KMS-11 (cell line): ENCODE results near the gene SNX30.

Source experiments
- H2AFZ ChIP-seq: fragments of 200-600 bp; sonication (generic); 2 replicates; pipeline ENCODE4 v1.6.1; 2016; ENCODE audit warnings: antibody characterized with exemption, mixed run types, low read depth
- H3K27ac ChIP-seq: fragments of 200-600 bp; sonication (generic); 2 replicates; pipeline ENCODE4 v1.6.1; 2016; ENCODE audit warnings: mild to moderate bottlenecking, mixed run types
- H3K27me3 ChIP-seq: fragments of 200-600 bp; sonication (generic); 2 replicates; pipeline ENCODE4 v1.6.1; 2017; ENCODE audit warnings: mild to moderate bottlenecking, low read depth, mixed run types, moderate library complexity; ENCODE audit not compliant: insufficient read depth
- H3K36me3 ChIP-seq: fragments of 200-600 bp; sonication (generic); 2 replicates; pipeline ENCODE4 v1.6.1; 2017; ENCODE audit warnings: mild to moderate bottlenecking, mixed run types; ENCODE audit not compliant: insufficient read depth
- H3K4me1 ChIP-seq: fragments of 200-600 bp; sonication (generic); 2 replicates; pipeline ENCODE4 v1.6.1; 2016; ENCODE audit warnings: mild to moderate bottlenecking, low read depth, mixed run types; ENCODE audit not compliant: poor library complexity, severe bottlenecking
- H3K4me2 ChIP-seq: fragments of 200-600 bp; sonication (generic); 2 replicates; pipeline ENCODE4 v1.7.0; 2016; ENCODE audit warnings: mild to moderate bottlenecking, mixed run types
- H3K4me3 ChIP-seq: fragments of 200-600 bp; sonication (generic); IDR thresholded peaks from 2 replicates; pipeline ENCODE4 v1.6.1; 2017; ENCODE audit warnings: low read depth, low read length, mixed read lengths; ENCODE audit not compliant: insufficient read depth
- H3K79me2 ChIP-seq: fragments of 200-600 bp; sonication (generic); 2 replicates; pipeline ENCODE4 v1.6.1; 2016; ENCODE audit warnings: low read depth, mixed run types; ENCODE audit not compliant: insufficient read depth
- H3K9ac ChIP-seq: fragments of 200-600 bp; sonication (generic); 2 replicates; pipeline ENCODE4 v1.6.1; 2016; ENCODE audit warnings: mild to moderate bottlenecking, mixed run types
- H4K20me1 ChIP-seq: fragments of 200-600 bp; sonication (generic); 2 replicates; pipeline ENCODE4 v1.6.1; 2016; ENCODE audit warnings: mild to moderate bottlenecking, mixed run types; ENCODE audit not compliant: insufficient read depth
- CTCF ChIP-seq: fragments of 200-600 bp; sonication (generic); conservative IDR thresholded peaks from 2 replicates; pipeline ENCODE4 v1.6.1; 2017; ENCODE audit warnings: low read depth, mild to moderate bottlenecking, antibody characterized with exemption, low read length, moderate library complexity, mixed read lengths

Gene SNX30

GRCh38 chr9:112784020-112784785 is 33.6 kb downstream of the SNX30 start:
- Histone ChIP-seq H3K4me2 (no peak overlapping the region; the same call in 1 of the 2 replicates), H3K9ac (no peak overlapping the region), H2AFZ (no peak overlapping the region), H3K79me2 (no peaks in the 10 kb centered on the region), H3K4me3 (no peak overlapping the region), H4K20me1 (no peaks in the 10 kb centered on the region), H3K27me3 (no peaks in the 10 kb centered on the region), H3K36me3 (no peaks in the 10 kb centered on the region), H3K27ac (no peak overlapping the region), H3K4me1 (peaks cover 12% of the 10 kb centered on the region)
- no peak for TF ChIP-seq CTCF

DNA sequence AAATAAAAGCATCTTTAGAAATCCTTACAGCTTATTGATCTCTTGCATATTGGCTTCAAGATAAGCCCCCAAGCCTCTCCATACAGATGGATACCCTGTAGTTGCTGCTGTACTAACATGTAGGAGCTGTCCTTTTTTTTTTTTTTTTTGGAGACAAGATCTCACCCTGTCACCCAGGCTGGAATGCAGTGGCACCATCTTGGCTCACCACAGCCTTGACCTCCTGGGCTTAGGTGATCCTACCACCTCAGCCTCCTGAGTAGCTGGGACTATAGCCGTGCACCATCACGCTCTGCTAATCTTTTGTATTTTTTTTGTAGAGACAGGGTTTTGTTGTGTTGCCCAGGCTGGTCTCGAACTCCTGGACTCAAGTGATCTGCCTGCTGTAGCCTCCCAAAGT is 35.4 kb downstream of the SNX30 start:
- no peaks in the 10 kb centered on the region for H4K20me1 ChIP-seq
- H3K79me2 ChIP-seq, result no peaks in the 10 kb centered on the region
- H3K27me3 ChIP-seq, result no peaks in the 10 kb centered on the region
- H3K4me1 ChIP-seq, result peaks cover 23% of the 10 kb centered on the region
- H3K9ac ChIP-seq, result no peak overlapping the region
- no peak overlapping the region for H3K4me2 ChIP-seq
- H3K27ac ChIP-seq, result no peak overlapping the region
- no peak for TF ChIP-seq CTCF
- H3K36me3 ChIP-seq, result no peaks in the 10 kb centered on the region
- no peak overlapping the region for H3K4me3 ChIP-seq
- no peak overlapping the region for H2AFZ ChIP-seq

- no peaks in the 10 kb centered on the region for H3K36me3 ChIP-seq
- no peak overlapping the region for H3K4me2 ChIP-seq
- no peak for TF ChIP-seq CTCF
- no peak overlapping the region for H3K9ac ChIP-seq
- peaks cover 23% of the 10 kb centered on the region for H3K4me1 ChIP-seq
- no peaks in the 10 kb centered on the region for H3K79me2 ChIP-seq
- no peak overlapping the region for H3K27ac ChIP-seq
- H2AFZ ChIP-seq, result no peak overlapping the region
- no peaks in the 10 kb centered on the region for H4K20me1 ChIP-seq
- no peaks in the 10 kb centered on the region for H3K27me3 ChIP-seq
- H3K4me3 ChIP-seq, result no peak overlapping the region
Measured at GRCh38 chr9:112786829-112787520, 36.4 kb downstream of the SNX30 start.

DNA sequence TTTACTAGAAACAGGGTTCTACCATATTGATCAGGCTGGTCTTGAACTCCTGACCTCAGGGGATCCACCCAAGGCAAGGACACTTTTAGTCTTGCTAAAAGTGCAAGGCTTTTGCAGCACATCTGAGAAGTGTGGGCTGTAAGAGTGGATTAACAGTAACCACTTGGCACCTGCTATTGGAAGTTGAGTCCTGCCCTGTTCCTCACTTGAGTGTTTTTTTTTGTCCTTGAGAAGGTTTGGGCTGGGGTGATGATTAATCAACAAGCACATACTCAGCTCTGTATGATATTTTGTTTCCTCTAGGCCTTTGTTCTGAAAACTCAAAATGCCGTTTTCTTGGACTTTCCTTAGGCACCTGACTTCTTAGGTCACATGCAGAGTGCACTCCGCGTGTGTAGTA is 37.4 kb downstream of the SNX30 start:
- Histone ChIP-seq H3K36me3 (no peaks in the 10 kb centered on the region), H3K9ac (no peak overlapping the region), H3K79me2 (no peaks in the 10 kb centered on the region), H3K27ac (no peak overlapping the region), H3K4me1 (peaks cover 23% of the 10 kb centered on the region), H3K27me3 (no peaks in the 10 kb centered on the region), H2AFZ (no peak overlapping the region), H3K4me3 (no peak overlapping the region), H3K4me2 (no peak overlapping the region), H4K20me1 (no peaks in the 10 kb centered on the region)
- TF ChIP-seq CTCF, result no peak
